ENCODE measurements around the gene NKD2. TPM values are rescaled to one million over a fixed set of nuclear protein-coding genes. Genes with fewer than 3 reads are reported as not detected.
A peak's percentile ranks its signal among the peaks of the same experiment; 100 is the strongest.

The NKD2 gene
- total RNA-seq, 1 experiment from 2014 or later = not detected

DNA sequence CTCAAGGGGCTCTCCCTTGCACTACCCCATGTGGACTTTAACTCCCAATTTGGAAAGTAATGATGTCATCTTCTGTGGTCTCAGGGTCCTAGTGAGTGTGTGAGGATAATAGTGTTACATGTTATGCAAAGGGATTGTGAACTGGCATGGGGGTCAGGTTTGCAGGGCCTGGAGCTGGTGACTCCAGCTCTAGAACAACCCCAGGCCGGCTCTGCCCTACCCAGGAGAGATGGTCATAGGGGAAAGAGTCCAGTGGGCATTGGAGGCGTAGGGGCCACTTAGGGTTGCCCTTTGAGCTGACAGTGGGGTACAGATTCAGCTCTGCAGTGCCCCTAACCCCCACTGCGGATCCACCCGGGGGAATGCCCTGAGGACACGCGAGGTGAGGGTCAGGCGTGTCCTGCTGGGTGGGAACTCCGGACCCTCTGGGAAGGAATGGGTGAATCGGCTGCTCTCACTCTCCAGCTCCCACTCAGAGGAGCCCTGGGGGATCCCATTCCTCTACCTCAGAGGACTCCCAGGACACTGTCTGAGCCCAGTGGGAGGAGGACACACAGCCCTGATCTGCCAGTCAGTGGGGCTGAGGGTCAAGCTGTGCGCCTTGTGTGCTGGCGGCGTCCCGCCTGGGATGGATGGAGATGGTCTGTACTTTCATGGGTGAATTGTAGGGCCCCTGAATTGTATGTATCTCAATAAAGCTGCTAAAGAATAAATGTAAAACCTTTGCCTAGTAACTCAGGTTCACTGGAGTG is 2.5 kb upstream of the NKD2 start:
- Histone ChIP-seq H3K9me3 (ENCODE audit: low read length) (no peaks in the 10 kb centered on the region), H3K4me2 (ENCODE audit: low read depth, low read length, poor library complexity, severe bottlenecking) (no peak overlapping the region)

DNA sequence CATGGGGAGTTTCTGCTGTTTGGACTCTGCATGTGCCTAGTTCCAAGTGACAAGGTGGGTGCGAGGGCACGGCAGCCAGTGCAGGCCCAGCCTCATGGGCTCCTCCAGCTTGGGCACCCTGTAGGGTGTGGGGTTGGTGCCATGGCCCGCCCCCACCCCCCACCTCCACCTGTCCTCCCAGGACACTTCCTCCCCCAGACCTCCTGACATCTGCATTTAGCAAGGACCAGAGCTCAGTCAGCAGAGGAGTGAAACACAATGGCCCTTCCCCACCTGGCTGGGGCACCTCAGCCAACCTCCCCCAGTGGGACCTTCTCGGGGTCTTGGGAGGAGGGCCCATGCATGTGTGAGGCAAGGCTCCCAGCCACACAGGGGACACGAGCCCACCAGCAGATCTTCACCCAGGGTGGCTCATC is 1.9 kb upstream of the NKD2 start:
- H3K27me3 ChIP-seq (ENCODE audit: low read length) = no peaks in the 10 kb centered on the region
- no peak for DNase-seq
- no peak overlapping the region for H3K4me2 ChIP-seq (ENCODE audit: low read depth, low read length, poor library complexity, severe bottlenecking)
- no peaks in the 10 kb centered on the region for H3K79me2 ChIP-seq (ENCODE audit: low read length)
- no peaks in the 10 kb centered on the region for H3K36me3 ChIP-seq (ENCODE audit: insufficient read depth, low read length)
- H3K9me3 ChIP-seq (ENCODE audit: low read length) = no peaks in the 10 kb centered on the region
- no peak overlapping the region for H3K27ac ChIP-seq (ENCODE audit: low read length)
- H4K20me1 ChIP-seq (ENCODE audit: insufficient read depth, low read depth, low read length) = no peaks in the 10 kb centered on the region
- H3K4me3 ChIP-seq (ENCODE audit: low read length) = no peak overlapping the region
- peaks cover 4% of the 10 kb centered on the region; the same call in 1 of the 2 replicates for H3K4me1 ChIP-seq (ENCODE audit: low read length)
- H2AFZ ChIP-seq (ENCODE audit: low read length) = no peak overlapping the region
- H3K9ac ChIP-seq (ENCODE audit: low read length) = no peak overlapping the region
- H3K9me2 ChIP-seq (replicated peaks; ENCODE audit: insufficient read depth, low read length) = no peaks in the 10 kb centered on the region

More for the DNA sequence above, 2.5 kb upstream of the NKD2 start:
- Histone ChIP-seq H3K36me3 (ENCODE audit: insufficient read depth, low read length) (no peaks in the 10 kb centered on the region), H3K4me1 (ENCODE audit: low read length) (peaks cover 4% of the 10 kb centered on the region; the same call in 1 of the 2 replicates), H3K9me2 (replicated peaks; ENCODE audit: insufficient read depth, low read length) (no peaks in the 10 kb centered on the region), H3K79me2 (ENCODE audit: low read length) (no peaks in the 10 kb centered on the region), H3K27me3 (ENCODE audit: low read length) (no peaks in the 10 kb centered on the region), H4K20me1 (ENCODE audit: insufficient read depth, low read depth, low read length) (no peaks in the 10 kb centered on the region), H3K9ac (ENCODE audit: low read length) (no peak overlapping the region), H2AFZ (ENCODE audit: low read length) (no peak overlapping the region), H3K27ac (ENCODE audit: low read length) (no peak overlapping the region), H3K4me3 (ENCODE audit: low read length) (no peak overlapping the region)
- DNase-seq = no peak

DNA sequence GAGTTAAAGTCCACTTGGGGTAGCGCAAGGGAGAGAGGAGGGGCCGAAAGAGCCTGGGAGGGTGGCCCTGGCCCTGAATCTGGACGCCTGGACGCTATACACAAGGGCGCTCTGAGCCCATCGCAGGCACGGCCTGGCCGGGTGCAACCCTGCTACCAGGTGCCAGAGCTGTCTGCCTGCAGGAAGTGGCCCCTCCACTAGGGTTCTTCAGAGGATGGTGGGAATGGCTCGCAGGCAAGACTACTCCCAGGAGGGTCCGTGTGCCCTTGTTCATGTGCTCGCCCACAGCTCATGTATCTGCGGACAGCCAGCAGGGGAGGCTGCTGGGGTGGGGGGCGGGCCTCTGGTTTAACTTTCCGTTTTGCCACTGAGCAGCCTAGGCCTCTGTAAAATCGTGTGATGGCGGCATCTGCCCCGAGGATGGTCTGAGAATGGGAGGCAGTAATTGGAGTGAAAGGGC is 1.4 kb upstream of the NKD2 start:
- Histone ChIP-seq H3K9me3 (ENCODE audit: low read length) (no peaks in the 10 kb centered on the region), H3K4me2 (ENCODE audit: low read depth, low read length, poor library complexity, severe bottlenecking) (no peak overlapping the region), H3K27me3 (ENCODE audit: low read length) (no peaks in the 10 kb centered on the region), H3K9me2 (replicated peaks; ENCODE audit: insufficient read depth, low read length) (no peaks in the 10 kb centered on the region), H3K9ac (ENCODE audit: low read length) (no peak overlapping the region), H2AFZ (ENCODE audit: low read length) (no peak overlapping the region), H3K4me1 (ENCODE audit: low read length) (peaks cover 4% of the 10 kb centered on the region; the same call in 1 of the 2 replicates), H3K27ac (ENCODE audit: low read length) (no peak overlapping the region), H3K79me2 (ENCODE audit: low read length) (no peaks in the 10 kb centered on the region), H3K4me3 (ENCODE audit: low read length) (no peak overlapping the region), H4K20me1 (ENCODE audit: insufficient read depth, low read depth, low read length) (no peaks in the 10 kb centered on the region), H3K36me3 (ENCODE audit: insufficient read depth, low read length) (no peaks in the 10 kb centered on the region)
- no peak for DNase-seq

DNA sequence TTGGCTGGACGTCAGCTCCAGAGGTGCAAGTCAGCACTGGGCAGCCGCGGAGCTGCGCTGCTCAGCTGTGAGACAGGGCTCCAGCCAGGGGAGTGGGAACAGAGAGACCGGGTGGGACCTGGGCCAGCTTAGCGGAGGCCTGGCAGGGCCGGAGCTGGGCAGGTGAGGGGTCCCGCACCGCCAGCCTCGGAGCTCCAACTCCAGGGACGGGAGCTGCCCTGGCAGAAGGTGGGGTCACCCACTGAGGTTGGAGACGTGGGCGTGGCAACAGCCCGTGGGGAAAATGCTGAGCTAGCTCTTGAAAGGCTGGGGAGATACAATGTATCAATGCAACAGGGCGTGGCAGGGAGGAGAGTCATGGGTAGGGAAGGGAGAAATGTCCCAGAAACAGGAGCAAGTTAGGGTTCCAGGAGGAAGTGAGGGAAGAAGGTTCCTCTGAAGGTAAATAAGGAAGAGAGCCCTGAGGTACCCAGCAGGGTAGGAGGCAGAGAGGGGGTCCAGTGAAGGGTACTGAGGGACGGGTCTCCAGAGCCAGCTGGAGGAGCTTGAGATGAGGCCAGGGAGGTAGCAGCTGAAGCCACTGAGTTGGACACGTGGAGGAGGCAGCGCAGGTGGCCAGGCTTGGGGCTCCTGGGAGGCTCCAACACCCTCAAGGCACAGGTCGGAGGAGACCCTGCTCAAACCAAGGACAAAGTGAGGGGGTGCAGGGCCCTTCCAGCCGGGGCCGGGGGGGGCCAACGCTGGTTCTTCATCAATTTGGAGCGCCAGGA is 736 bp upstream of the NKD2 start:
- H3K4me1 ChIP-seq (ENCODE audit: low read length) = peaks cover 4% of the 10 kb centered on the region; the same call in 1 of the 2 replicates
- H3K4me3 ChIP-seq (ENCODE audit: low read length) = no peak overlapping the region
- H3K36me3 ChIP-seq (ENCODE audit: insufficient read depth, low read length) = no peaks in the 10 kb centered on the region
- H3K9me2 ChIP-seq (replicated peaks; ENCODE audit: insufficient read depth, low read length) = no peaks in the 10 kb centered on the region
- no peak overlapping the region for H3K4me2 ChIP-seq (ENCODE audit: low read depth, low read length, poor library complexity, severe bottlenecking)
- H3K27ac ChIP-seq (ENCODE audit: low read length) = no peak overlapping the region
- no peaks in the 10 kb centered on the region for H3K9me3 ChIP-seq (ENCODE audit: low read length)
- no peak overlapping the region for H3K9ac ChIP-seq (ENCODE audit: low read length)
- DNase-seq = no peak
- no peak overlapping the region for H2AFZ ChIP-seq (ENCODE audit: low read length)
- H4K20me1 ChIP-seq (ENCODE audit: insufficient read depth, low read depth, low read length) = no peaks in the 10 kb centered on the region
- H3K79me2 ChIP-seq (ENCODE audit: low read length) = no peaks in the 10 kb centered on the region
- H3K27me3 ChIP-seq (ENCODE audit: low read length) = no peaks in the 10 kb centered on the region

DNA sequence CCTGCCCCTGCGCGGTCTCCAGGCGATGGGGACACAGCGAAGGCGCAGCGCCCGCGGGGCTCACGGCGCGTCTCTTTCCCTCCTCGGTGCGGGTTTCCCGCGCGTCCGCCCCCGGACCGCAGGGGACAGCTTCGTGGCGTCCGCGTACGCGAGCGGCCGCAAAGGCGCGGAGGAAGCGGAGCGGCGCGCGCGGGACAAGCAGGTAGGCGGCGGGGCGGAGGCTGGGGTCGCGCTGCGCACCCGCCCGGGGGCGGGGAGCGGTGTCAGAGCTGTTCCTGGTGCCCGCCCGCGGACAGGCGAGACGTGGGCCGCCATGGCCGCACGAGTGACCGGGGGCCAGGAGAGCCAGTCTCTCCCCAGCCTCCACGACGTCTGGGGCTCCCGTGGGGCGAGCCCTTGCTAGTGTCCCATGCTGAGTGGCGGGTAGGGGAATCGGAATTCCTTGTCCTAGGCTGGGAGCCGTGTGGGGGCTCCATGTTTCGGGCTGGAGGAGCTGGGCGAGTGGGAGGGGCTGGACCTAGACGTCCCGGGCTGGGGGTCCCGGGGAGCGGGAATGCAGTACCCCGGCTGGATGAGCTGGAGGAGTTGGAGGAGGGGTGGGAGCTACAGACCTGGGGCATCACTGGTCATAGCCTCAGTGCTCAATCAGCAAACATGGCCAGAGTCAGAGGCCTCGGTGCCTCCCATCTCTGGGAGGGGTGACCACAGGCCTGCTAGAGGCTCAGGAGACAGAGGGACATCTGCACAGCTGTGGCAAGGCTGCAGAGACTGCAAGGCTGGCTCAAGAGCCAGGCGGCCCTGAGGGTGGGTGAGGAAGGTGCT is 968 bp downstream of the NKD2 start:
- no peak overlapping the region for H2AFZ ChIP-seq (ENCODE audit: low read length)
- H4K20me1 ChIP-seq (ENCODE audit: insufficient read depth, low read depth, low read length) = no peaks in the 10 kb centered on the region
- H3K79me2 ChIP-seq (ENCODE audit: low read length) = no peaks in the 10 kb centered on the region
- no peaks in the 10 kb centered on the region for H3K9me3 ChIP-seq (ENCODE audit: low read length)
- peaks cover 4% of the 10 kb centered on the region; the same call in 1 of the 2 replicates for H3K4me1 ChIP-seq (ENCODE audit: low read length)
- H3K27me3 ChIP-seq (ENCODE audit: low read length) = no peaks in the 10 kb centered on the region
- H3K4me3 ChIP-seq (ENCODE audit: low read length) = no peak overlapping the region
- H3K4me2 ChIP-seq (ENCODE audit: low read depth, low read length, poor library complexity, severe bottlenecking) = no peak overlapping the region
- H3K9me2 ChIP-seq (replicated peaks; ENCODE audit: insufficient read depth, low read length) = no peaks in the 10 kb centered on the region
- no peak overlapping the region for H3K9ac ChIP-seq (ENCODE audit: low read length)
- no peak overlapping the region for H3K27ac ChIP-seq (ENCODE audit: low read length)
- no peak for DNase-seq
- no peaks in the 10 kb centered on the region for H3K36me3 ChIP-seq (ENCODE audit: insufficient read depth, low read length)

DNA sequence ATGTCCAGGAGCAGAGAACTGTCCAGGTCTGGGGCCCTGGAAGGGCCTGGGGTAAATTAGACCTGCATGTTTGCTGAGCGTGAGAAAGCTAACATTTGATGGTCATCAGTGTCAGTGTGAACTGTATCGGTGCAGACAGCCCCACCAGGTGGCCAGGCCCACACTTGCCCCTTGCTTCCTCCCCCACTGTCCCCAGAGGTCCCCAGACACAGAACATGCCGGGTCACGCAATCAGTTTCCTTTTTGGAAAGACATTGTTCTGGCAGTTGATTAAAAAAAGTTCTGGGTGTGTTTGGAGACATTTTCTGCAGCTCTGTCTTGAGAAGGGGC is 1.5 kb downstream of the NKD2 start:
- Histone ChIP-seq H4K20me1 (ENCODE audit: insufficient read depth, low read depth, low read length) (no peaks in the 10 kb centered on the region), H3K9me3 (ENCODE audit: low read length) (no peaks in the 10 kb centered on the region), H3K4me3 (ENCODE audit: low read length) (no peak overlapping the region), H3K27me3 (ENCODE audit: low read length) (no peaks in the 10 kb centered on the region), H3K4me1 (ENCODE audit: low read length) (peaks cover 4% of the 10 kb centered on the region; the same call in 1 of the 2 replicates), H3K9ac (ENCODE audit: low read length) (no peak overlapping the region), H3K9me2 (replicated peaks; ENCODE audit: insufficient read depth, low read length) (no peaks in the 10 kb centered on the region), H3K27ac (ENCODE audit: low read length) (no peak overlapping the region), H2AFZ (ENCODE audit: low read length) (no peak overlapping the region), H3K36me3 (ENCODE audit: insufficient read depth, low read length) (no peaks in the 10 kb centered on the region), H3K4me2 (ENCODE audit: low read depth, low read length, poor library complexity, severe bottlenecking) (no peak overlapping the region), H3K79me2 (ENCODE audit: low read length) (no peaks in the 10 kb centered on the region)
- no peak for DNase-seq

DNA sequence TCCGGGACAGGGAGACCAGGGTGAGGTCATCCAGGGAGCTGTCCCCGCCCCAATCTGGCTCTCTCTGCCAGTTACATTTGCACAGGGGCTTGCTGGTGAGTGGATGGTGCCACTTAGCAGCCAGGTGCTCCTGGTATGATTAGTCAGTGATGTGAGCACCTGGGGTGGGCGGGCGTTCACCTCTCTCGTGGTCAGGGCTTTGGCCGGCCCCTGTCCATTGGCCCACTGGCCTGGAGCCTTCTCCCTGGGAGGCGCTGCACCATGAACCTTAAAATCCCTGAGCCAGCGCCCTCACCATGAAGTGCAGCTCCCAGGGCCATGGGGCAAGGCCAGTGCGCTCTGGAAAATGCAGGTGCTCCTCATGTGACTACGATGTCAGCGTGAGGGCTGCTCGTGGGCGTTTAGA is 2.0 kb downstream of the NKD2 start:
- H3K36me3 ChIP-seq (ENCODE audit: insufficient read depth, low read length) = no peaks in the 10 kb centered on the region
- no peaks in the 10 kb centered on the region for H3K9me2 ChIP-seq (replicated peaks; ENCODE audit: insufficient read depth, low read length)
- DNase-seq = no peak
- no peaks in the 10 kb centered on the region for H3K9me3 ChIP-seq (ENCODE audit: low read length)
- H3K27me3 ChIP-seq (ENCODE audit: low read length) = no peaks in the 10 kb centered on the region
- no peak overlapping the region for H3K4me3 ChIP-seq (ENCODE audit: low read length)
- H3K79me2 ChIP-seq (ENCODE audit: low read length) = no peaks in the 10 kb centered on the region
- H3K4me2 ChIP-seq (ENCODE audit: low read depth, low read length, poor library complexity, severe bottlenecking) = no peak overlapping the region
- peaks cover 4% of the 10 kb centered on the region; the same call in 1 of the 2 replicates for H3K4me1 ChIP-seq (ENCODE audit: low read length)
- H3K9ac ChIP-seq (ENCODE audit: low read length) = no peak overlapping the region
- H4K20me1 ChIP-seq (ENCODE audit: insufficient read depth, low read depth, low read length) = no peaks in the 10 kb centered on the region
- H2AFZ ChIP-seq (ENCODE audit: low read length) = no peak overlapping the region
- H3K27ac ChIP-seq (ENCODE audit: low read length) = no peak overlapping the region

DNA sequence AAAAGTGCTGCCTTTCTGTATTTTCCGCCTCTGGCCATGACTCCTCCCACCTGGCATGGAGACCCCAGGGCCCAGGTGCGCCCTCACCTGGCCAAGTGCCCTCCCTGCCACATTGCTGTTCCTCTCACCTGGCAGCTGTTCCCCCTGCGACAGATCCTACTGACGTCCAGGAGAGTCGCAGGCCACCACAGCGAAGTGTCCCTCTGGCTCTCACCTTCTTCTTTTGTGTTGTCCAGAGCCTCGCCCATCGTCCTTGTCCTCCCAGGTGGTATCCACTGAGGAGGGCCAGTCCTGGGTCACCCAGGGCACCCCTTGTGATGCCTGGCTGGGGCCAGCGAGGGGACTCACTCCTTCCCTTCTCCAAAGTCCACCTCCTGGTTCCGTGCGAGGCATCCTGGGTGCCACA is 2.6 kb downstream of the NKD2 start:
- Histone ChIP-seq H3K27ac (ENCODE audit: low read length) (no peak overlapping the region), H3K9ac (ENCODE audit: low read length) (no peak overlapping the region), H3K36me3 (ENCODE audit: insufficient read depth, low read length) (no peaks in the 10 kb centered on the region), H3K4me3 (ENCODE audit: low read length) (no peak overlapping the region), H3K79me2 (ENCODE audit: low read length) (no peaks in the 10 kb centered on the region), H4K20me1 (ENCODE audit: insufficient read depth, low read depth, low read length) (no peaks in the 10 kb centered on the region), H3K4me1 (ENCODE audit: low read length) (peaks cover 4% of the 10 kb centered on the region; the same call in 1 of the 2 replicates), H3K4me2 (ENCODE audit: low read depth, low read length, poor library complexity, severe bottlenecking) (no peak overlapping the region), H2AFZ (ENCODE audit: low read length) (no peak overlapping the region), H3K9me3 (ENCODE audit: low read length) (no peaks in the 10 kb centered on the region), H3K9me2 (replicated peaks; ENCODE audit: insufficient read depth, low read length) (no peaks in the 10 kb centered on the region), H3K27me3 (ENCODE audit: low read length) (no peaks in the 10 kb centered on the region)
- DNase-seq = peak; percentile 81
